ENCODE data around the gene TMEM167A. TPM values are rescaled to one million over a fixed set of nuclear protein-coding genes. Genes with fewer than 3 reads are reported as not detected.

The TMEM167A gene
- total and polyA plus RNA-seq, 8 donors = 5.5 to 75.8 (median 25.3) TPM

DNA sequence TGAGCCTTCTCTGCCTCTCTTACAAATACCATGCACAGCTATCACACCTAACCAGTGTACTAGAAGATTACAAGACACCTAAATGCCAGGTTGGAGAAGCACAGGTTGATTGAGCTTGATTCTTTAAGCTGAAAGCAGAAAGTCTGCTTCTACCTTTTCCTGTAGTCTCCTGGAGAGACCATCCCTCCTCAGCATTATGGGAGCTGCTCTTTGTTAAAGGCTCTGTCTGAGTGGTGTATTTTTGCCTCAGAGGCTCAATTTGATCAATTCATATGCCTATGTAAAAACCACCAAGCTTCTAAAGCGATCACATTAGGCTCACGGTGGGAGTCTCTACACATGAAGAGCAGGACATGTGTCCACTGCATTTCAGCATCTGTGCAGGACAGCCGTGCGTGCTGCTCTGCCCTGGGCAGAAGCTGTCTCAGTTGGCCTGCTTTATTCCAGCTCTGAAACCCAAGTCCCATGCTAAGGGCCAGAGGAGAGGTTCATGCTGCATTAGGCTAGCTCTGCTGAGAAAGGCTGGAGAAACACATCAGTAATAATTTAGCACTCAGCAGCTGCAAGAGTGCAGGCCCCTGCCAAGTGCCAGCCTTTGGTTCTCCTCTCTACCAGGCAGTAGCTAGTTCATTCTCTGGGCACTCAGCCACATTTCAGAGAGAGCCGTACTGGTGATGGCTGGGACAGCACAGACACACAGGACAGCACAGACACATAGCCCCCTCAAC is 41.7 kb downstream of the TMEM167A start:
- Histone ChIP-seq H3K27ac (no peak overlapping the region), H3K9me3 (no peaks in the 10 kb centered on the region), H3K4me3 (no peak overlapping the region), H3K27me3 (no peaks in the 10 kb centered on the region), H3K4me1 (peaks cover 0 to 9% (median 4%) of the 10 kb centered on the region in 4 donors), H3K36me3 (no peaks in the 10 kb centered on the region)
- DNase-seq = peak in 1 of 2 donors; percentile 76
- TF ChIP-seq POLR2AphosphoS5 (IDR thresholded peaks at IDR 0.05) (no peak), POLR2A (IDR thresholded peaks at IDR 0.05) (no peak), EP300 (IDR thresholded peaks at IDR 0.05) (no peak)
- TF ChIP-seq, protein P1, sequence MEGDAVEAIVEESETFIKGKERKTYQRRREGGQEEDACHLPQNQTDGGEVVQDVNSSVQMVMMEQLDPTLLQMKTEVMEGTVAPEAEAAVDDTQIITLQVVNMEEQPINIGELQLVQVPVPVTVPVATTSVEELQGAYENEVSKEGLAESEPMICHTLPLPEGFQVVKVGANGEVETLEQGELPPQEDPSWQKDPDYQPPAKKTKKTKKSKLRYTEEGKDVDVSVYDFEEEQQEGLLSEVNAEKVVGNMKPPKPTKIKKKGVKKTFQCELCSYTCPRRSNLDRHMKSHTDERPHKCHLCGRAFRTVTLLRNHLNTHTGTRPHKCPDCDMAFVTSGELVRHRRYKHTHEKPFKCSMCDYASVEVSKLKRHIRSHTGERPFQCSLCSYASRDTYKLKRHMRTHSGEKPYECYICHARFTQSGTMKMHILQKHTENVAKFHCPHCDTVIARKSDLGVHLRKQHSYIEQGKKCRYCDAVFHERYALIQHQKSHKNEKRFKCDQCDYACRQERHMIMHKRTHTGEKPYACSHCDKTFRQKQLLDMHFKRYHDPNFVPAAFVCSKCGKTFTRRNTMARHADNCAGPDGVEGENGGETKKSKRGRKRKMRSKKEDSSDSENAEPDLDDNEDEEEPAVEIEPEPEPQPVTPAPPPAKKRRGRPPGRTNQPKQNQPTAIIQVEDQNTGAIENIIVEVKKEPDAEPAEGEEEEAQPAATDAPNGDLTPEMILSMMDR (IDR thresholded peaks at IDR 0.05) = no peak
- intact Hi-C loops (cut with DNase I; ENCODE audit: low total_unique reads) = no loop called here
- WGBS, 5 donors = 67 to 77% (median 75%) methylated on average over 5 of the region's 5 CpGs

DNA sequence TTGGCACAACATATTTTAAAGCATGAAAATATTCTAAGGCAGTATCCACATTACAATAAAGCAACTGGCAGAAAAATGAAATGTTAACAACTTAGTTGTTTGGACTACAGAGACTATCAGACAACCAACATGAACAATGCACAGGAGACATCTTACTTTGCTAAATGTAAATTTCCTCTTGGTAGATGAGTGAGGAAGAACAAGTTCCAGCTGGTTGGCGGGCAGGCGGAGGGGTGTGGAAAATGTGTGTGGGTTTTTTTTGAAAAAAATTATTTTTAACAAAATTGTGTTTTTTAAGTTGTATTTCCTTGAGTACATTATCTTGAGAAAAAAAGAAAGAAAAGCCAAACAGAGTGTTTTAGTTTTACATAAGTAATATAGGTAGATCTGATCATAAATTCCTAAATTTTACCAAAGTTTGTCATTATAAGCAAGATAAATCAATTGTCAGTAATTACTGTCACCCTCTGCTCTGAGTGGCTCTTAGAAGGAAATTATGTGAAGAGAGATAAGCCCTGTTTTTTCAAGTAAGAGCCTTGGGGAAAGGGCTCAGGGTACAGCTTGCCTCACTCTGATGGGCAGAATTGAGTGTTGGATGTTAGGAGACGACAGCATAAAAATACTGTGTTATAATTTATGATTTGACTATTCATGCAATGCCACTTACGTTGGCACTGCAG is 42.5 kb downstream of the TMEM167A start:
- Histone ChIP-seq H3K27me3 (no peaks in the 10 kb centered on the region), H3K4me1 (peaks cover 0 to 9% (median 4%) of the 10 kb centered on the region in 4 donors), H3K4me3 (no peak overlapping the region), H3K36me3 (no peaks in the 10 kb centered on the region), H3K9me3 (no peaks in the 10 kb centered on the region), H3K27ac (no peak overlapping the region)
- intact Hi-C loops (cut with DNase I; ENCODE audit: low total_unique reads) = no loop called here
- WGBS, 5 donors = 81 to 97% (median 91%) methylated on average over 4 of the region's 4 CpGs
- DNase-seq = no peak
- no peak for TF ChIP-seq POLR2AphosphoS5 (IDR thresholded peaks at IDR 0.05)

DNA sequence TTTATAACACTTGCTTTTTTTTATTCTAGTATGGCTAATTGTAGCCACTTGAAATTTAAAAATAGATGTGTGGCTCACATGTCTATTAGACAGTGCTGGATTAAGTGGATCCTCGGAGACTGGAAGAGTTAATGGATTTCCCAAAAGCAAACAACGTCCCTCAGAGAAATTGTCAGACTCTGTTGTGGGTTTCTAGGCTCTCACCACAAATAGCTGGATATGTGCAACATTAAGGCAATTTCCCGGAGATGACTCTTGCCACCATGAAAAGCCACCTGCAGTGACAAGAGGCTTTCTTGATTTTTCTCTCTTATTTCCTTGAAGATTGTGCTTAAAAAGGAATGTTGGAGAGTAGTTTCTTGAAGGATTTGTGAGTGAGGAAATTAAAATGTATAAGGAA is 43.2 kb downstream of the TMEM167A start:
- WGBS, 5 donors = 69 to 74% (median 72%) methylated on average over 3 of the region's 3 CpGs
- no peak for DNase-seq
- no peaks in the 10 kb centered on the region for H3K9me3 ChIP-seq
- no peaks in the 10 kb centered on the region for H3K36me3 ChIP-seq
- intact Hi-C loops (cut with DNase I; ENCODE audit: low total_unique reads) = no loop called here
- H3K27ac ChIP-seq = no peak overlapping the region
- H3K4me1 ChIP-seq = peaks cover 0 to 9% (median 4%) of the 10 kb centered on the region in 4 donors
- TF ChIP-seq POLR2A (IDR thresholded peaks at IDR 0.05) (no peak), EP300 (IDR thresholded peaks at IDR 0.05) (no peak), POLR2AphosphoS5 (IDR thresholded peaks at IDR 0.05) (no peak)
- TF ChIP-seq, protein P1 (IDR thresholded peaks at IDR 0.05) = no peak
- no peak overlapping the region for H3K4me3 ChIP-seq
- H3K27me3 ChIP-seq = no peaks in the 10 kb centered on the region

DNA sequence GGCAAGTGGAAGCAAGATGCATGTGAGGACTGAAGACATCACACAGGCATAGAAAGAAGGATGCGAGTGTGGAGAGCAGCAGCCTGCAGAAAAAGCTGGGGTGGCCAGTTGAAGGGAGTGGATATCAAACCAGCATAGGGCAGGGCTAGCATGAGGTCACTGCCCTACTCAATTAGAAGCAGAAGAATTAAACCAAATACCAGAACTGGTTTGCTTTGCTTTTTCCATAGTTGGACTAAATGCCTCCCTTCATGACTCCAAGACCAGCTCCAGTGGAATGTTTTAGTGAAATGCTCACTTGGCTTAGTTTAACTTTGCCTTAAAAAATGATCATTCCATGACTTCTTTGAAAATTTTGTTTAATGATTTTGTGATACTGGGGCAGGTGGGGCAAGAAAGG is 45.8 kb downstream of the TMEM167A start:
- TF ChIP-seq POLR2A (IDR thresholded peaks at IDR 0.05) = no peak
- H3K9me3 ChIP-seq = no peaks in the 10 kb centered on the region

DNA sequence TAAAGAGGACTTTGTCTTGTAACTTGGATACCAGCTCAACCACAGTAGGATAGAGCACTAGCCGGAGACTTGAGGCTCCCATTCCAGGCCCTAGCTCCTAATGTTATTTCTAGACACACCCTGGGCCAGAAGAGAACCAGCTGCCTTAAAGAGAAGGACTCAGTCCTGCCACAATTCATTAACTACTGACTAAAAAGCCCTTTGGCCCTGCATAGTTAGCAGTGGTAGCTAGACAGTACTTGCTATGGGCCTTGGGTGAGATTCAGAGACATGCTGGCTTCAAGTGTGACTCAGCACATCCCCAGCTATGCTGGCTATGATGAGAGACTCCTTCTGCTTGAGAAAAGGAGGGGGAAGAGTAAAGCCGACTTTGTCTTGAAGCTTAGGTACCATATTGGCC is 47.3 kb downstream of the TMEM167A start:
- no peak for DNase-seq
- intact Hi-C loops (cut with DNase I; ENCODE audit: low total_unique reads) = no loop called here
- 91 to 100% (median 97%) methylated on average over 2 of the region's 2 CpGs for WGBS, 5 donors
- Histone ChIP-seq H3K9me3 (no peaks in the 10 kb centered on the region), H3K27ac (no peak overlapping the region), H3K36me3 (no peaks in the 10 kb centered on the region), H3K27me3 (no peaks in the 10 kb centered on the region), H3K4me1 (no peaks in the 10 kb centered on the region), H3K4me3 (no peak overlapping the region)
- TF ChIP-seq POLR2AphosphoS5 (IDR thresholded peaks at IDR 0.05) = no peak
- no peak for TF ChIP-seq POLR2A (IDR thresholded peaks at IDR 0.05)
- no peak for TF ChIP-seq EP300 (IDR thresholded peaks at IDR 0.05)
- TF ChIP-seq, protein P1 (IDR thresholded peaks at IDR 0.05) = no peak

More for the DNA sequence above, 45.8 kb downstream of the TMEM167A start:
- DNase-seq = no peak
- no peaks in the 10 kb centered on the region for H3K36me3 ChIP-seq
- H3K4me3 ChIP-seq = no peak overlapping the region
- H3K4me1 ChIP-seq = peaks cover 0 to 9% (median 4%) of the 10 kb centered on the region in 4 donors
- 81 to 92% (median 92%) methylated on average over 1 of the region's 1 CpG for WGBS, 5 donors
- H3K27me3 ChIP-seq = no peaks in the 10 kb centered on the region
- no peak overlapping the region for H3K27ac ChIP-seq
- intact Hi-C loops (cut with DNase I; ENCODE audit: low total_unique reads) = no loop called here

Measured in stomach (tissue), 9 donors.